ENCODE measurements around the gene TSC1. TPM values are rescaled to one million over a fixed set of nuclear protein-coding genes. Genes with fewer than 3 reads are reported as not detected.

Gene TSC1
- total and polyA plus RNA-seq, 3 experiments from 2014 or later: 12.6 to 37.1 (median 33.9) TPM

- Histone ChIP-seq H3K4me3 (ENCODE audit: low read length) (no peak overlapping the region), H3K36me3 (ENCODE audit: insufficient read depth, low read length) (peaks cover 39% of the 10 kb centered on the region), H3K27ac (ENCODE audit: low read depth, low read length) (no peak overlapping the region), H3K27me3 (ENCODE audit: insufficient read depth, low read length, poor library complexity, severe bottlenecking) (no peaks in the 10 kb centered on the region), H3K9me3 (ENCODE audit: low read length) (no peaks in the 10 kb centered on the region), H3K4me1 (ENCODE audit: insufficient read depth, low read length) (peaks cover 4% of the 10 kb centered on the region)
- H3K27me3 Mint-ChIP-seq: no peaks in the 10 kb centered on the region
- peaks cover 17 to 88% (median 35%) of the 10 kb centered on the region in 3 donors for H3K36me3 Mint-ChIP-seq
- no peak overlapping the region for H3K4me3 Mint-ChIP-seq
- H3K9me3 Mint-ChIP-seq: no peaks in the 10 kb centered on the region
- H3K4me1 Mint-ChIP-seq: peaks cover 8 to 19% (median 11%) of the 10 kb centered on the region in 3 donors
- peak; percentile 61 to 81 (median 73) for DNase-seq
- CTCF ChIA-PET: interaction anchor here (0.7 to 2.9 kb wide), 17 partner anchors 8 to 242 kb away, joined by 3 to 16 read pairs (median 3); partner anchors contain the start of gene SPACA9
- peak overlapping the region; percentile 34 to 88 (median 76) for H3K27ac Mint-ChIP-seq
- POLR2A ChIA-PET: interaction anchor here (0.5 to 1.1 kb wide), 3 partner anchors 8 to 1153 kb away, joined by 3 to 5 read pairs (median 4); partner anchors contain the start of gene TSC1
Measured at GRCh38 chr9:132901858-132902831, 42.3 kb downstream of the TSC1 start.

GRCh38 chr9:132898051-132898450 is 46.4 kb downstream of the TSC1 start:
- H3K4me3 ChIP-seq (ENCODE audit: low read length): no peak overlapping the region
- H3K27ac ChIP-seq (ENCODE audit: low read depth, low read length): no peak overlapping the region
- DNase-seq: no peak
- no peaks in the 10 kb centered on the region for H3K27me3 ChIP-seq (ENCODE audit: insufficient read depth, low read length, poor library complexity, severe bottlenecking)
- H3K4me3 Mint-ChIP-seq: no peak overlapping the region
- CTCF ChIA-PET: no interaction called here
- H3K36me3 ChIP-seq (ENCODE audit: insufficient read depth, low read length): peaks cover 42% of the 10 kb centered on the region
- POLR2A ChIA-PET: no interaction called here
- peaks cover 6 to 16% (median 11%) of the 10 kb centered on the region in 3 donors for H3K4me1 Mint-ChIP-seq
- no peaks in the 10 kb centered on the region for H3K9me3 Mint-ChIP-seq
- H3K9me3 ChIP-seq (ENCODE audit: low read length): no peaks in the 10 kb centered on the region
- H3K4me1 ChIP-seq (ENCODE audit: insufficient read depth, low read length): peaks cover 4% of the 10 kb centered on the region
- peaks cover 12 to 91% (median 23%) of the 10 kb centered on the region in 3 donors for H3K36me3 Mint-ChIP-seq
- H3K27me3 Mint-ChIP-seq: no peaks in the 10 kb centered on the region
- no peak overlapping the region for H3K27ac Mint-ChIP-seq

GRCh38 chr9:132896906-132897305 is 47.5 kb downstream of the TSC1 start:
- H3K27me3 ChIP-seq (ENCODE audit: insufficient read depth, low read length, poor library complexity, severe bottlenecking): no peaks in the 10 kb centered on the region
- ChIA-PET CTCF (no interaction called here), POLR2A (no interaction called here)
- H3K4me1 Mint-ChIP-seq: peaks cover 2 to 8% (median 5%) of the 10 kb centered on the region in 3 donors
- H3K4me1 ChIP-seq (ENCODE audit: insufficient read depth, low read length): peaks cover under 1% of the 10 kb centered on the region
- H3K9me3 ChIP-seq (ENCODE audit: low read length): no peaks in the 10 kb centered on the region
- no peak overlapping the region for H3K4me3 ChIP-seq (ENCODE audit: low read length)
- peaks cover 42% of the 10 kb centered on the region for H3K36me3 ChIP-seq (ENCODE audit: insufficient read depth, low read length)
- no peak overlapping the region for H3K4me3 Mint-ChIP-seq
- H3K9me3 Mint-ChIP-seq: no peaks in the 10 kb centered on the region
- peaks cover 11 to 89% (median 20%) of the 10 kb centered on the region in 3 donors for H3K36me3 Mint-ChIP-seq
- no peak overlapping the region for H3K27ac ChIP-seq (ENCODE audit: low read depth, low read length)
- no peak for DNase-seq
- peak overlapping the region in 1 of 8 donors; percentile 40 for H3K27ac Mint-ChIP-seq
- H3K27me3 Mint-ChIP-seq: no peaks in the 10 kb centered on the region

- POLR2A ChIA-PET: no interaction called here
Measured at GRCh38 chr9:132896264-132896663, 48.2 kb downstream of the TSC1 start.

GRCh38 chr9:132894862-132895835 is 49.3 kb downstream of the TSC1 start:
- peaks cover 0 to 71% (median 17%) of the 10 kb centered on the region in 3 donors for H3K36me3 Mint-ChIP-seq
- Histone ChIP-seq H3K9me3 (ENCODE audit: low read length) (no peaks in the 10 kb centered on the region), H3K36me3 (ENCODE audit: insufficient read depth, low read length) (peaks cover 34% of the 10 kb centered on the region), H3K4me3 (ENCODE audit: low read length) (no peak overlapping the region), H3K27ac (ENCODE audit: low read depth, low read length) (no peak overlapping the region), H3K4me1 (ENCODE audit: insufficient read depth, low read length) (no peaks in the 10 kb centered on the region), H3K27me3 (ENCODE audit: insufficient read depth, low read length, poor library complexity, severe bottlenecking) (no peaks in the 10 kb centered on the region)
- no peak overlapping the region for H3K27ac Mint-ChIP-seq
- H3K4me3 Mint-ChIP-seq: no peak overlapping the region
- H3K9me3 Mint-ChIP-seq: no peaks in the 10 kb centered on the region
- ChIA-PET CTCF (no interaction called here), POLR2A (no interaction called here)
- H3K4me1 Mint-ChIP-seq: no peaks in the 10 kb centered on the region
- no peaks in the 10 kb centered on the region for H3K27me3 Mint-ChIP-seq
- DNase-seq: no peak

More at GRCh38 chr9:132896264-132896663, 48.2 kb downstream of the TSC1 start:
- Mint-ChIP-seq H3K4me3 (no peak overlapping the region), H3K36me3 (peaks cover 7 to 82% (median 19%) of the 10 kb centered on the region in 3 donors), H3K27ac (no peak overlapping the region), H3K4me1 (peaks cover 0 to 2% (median 0%) of the 10 kb centered on the region in 3 donors), H3K27me3 (no peaks in the 10 kb centered on the region), H3K9me3 (no peaks in the 10 kb centered on the region)
- H3K27ac ChIP-seq (ENCODE audit: low read depth, low read length): no peak overlapping the region
- CTCF ChIA-PET: no interaction called here
- H3K4me3 ChIP-seq (ENCODE audit: low read length): no peak overlapping the region
- peaks cover 42% of the 10 kb centered on the region for H3K36me3 ChIP-seq (ENCODE audit: insufficient read depth, low read length)
- no peaks in the 10 kb centered on the region for H3K4me1 ChIP-seq (ENCODE audit: insufficient read depth, low read length)
- DNase-seq: no peak
- H3K9me3 ChIP-seq (ENCODE audit: low read length): no peaks in the 10 kb centered on the region
- H3K27me3 ChIP-seq (ENCODE audit: insufficient read depth, low read length, poor library complexity, severe bottlenecking): no peaks in the 10 kb centered on the region

GRCh38 chr9:132894346-132894745 is 50.1 kb downstream of the TSC1 start:
- POLR2A ChIA-PET: interaction anchor here (0.7 kb wide), 1 partner anchor 8 kb away, joined by 5 read pairs; no protein-coding TSS in a partner anchor
- CTCF ChIA-PET: no interaction called here

GRCh38 chr9:132892400-132892799 is 52.0 kb downstream of the TSC1 start:
- Mint-ChIP-seq H3K9me3 (no peaks in the 10 kb centered on the region), H3K36me3 (peaks cover 0 to 45% (median 13%) of the 10 kb centered on the region in 3 donors), H3K4me3 (no peak overlapping the region), H3K4me1 (peaks cover 6 to 7% (median 6%) of the 10 kb centered on the region in 3 donors), H3K27ac (no peak overlapping the region), H3K27me3 (no peaks in the 10 kb centered on the region)
- ChIA-PET CTCF (interaction anchor here (1.2 to 1.3 kb wide), 2 partner anchors 10 to 17 kb away, joined by 3 read pairs; no protein-coding TSS in a partner anchor), POLR2A (no interaction called here)
- no peaks in the 10 kb centered on the region for H3K27me3 ChIP-seq (ENCODE audit: insufficient read depth, low read length, poor library complexity, severe bottlenecking)
- H3K36me3 ChIP-seq (ENCODE audit: insufficient read depth, low read length): peaks cover 17% of the 10 kb centered on the region
- H3K9me3 ChIP-seq (ENCODE audit: low read length): no peaks in the 10 kb centered on the region
- H3K27ac ChIP-seq (ENCODE audit: low read depth, low read length): no peak overlapping the region
- DNase-seq: no peak
- H3K4me1 ChIP-seq (ENCODE audit: insufficient read depth, low read length): peaks cover 3% of the 10 kb centered on the region
- no peak overlapping the region for H3K4me3 ChIP-seq (ENCODE audit: low read length)

More at GRCh38 chr9:132894346-132894745, 50.1 kb downstream of the TSC1 start:
- no peak overlapping the region for H3K27ac Mint-ChIP-seq
- Histone ChIP-seq H3K4me1 (ENCODE audit: insufficient read depth, low read length) (no peaks in the 10 kb centered on the region), H3K9me3 (ENCODE audit: low read length) (no peaks in the 10 kb centered on the region), H3K4me3 (ENCODE audit: low read length) (no peak overlapping the region), H3K27me3 (ENCODE audit: insufficient read depth, low read length, poor library complexity, severe bottlenecking) (no peaks in the 10 kb centered on the region), H3K36me3 (ENCODE audit: insufficient read depth, low read length) (peaks cover 29% of the 10 kb centered on the region), H3K27ac (ENCODE audit: low read depth, low read length) (no peak overlapping the region)
- peaks cover 0 to 64% (median 17%) of the 10 kb centered on the region in 3 donors for H3K36me3 Mint-ChIP-seq
- no peaks in the 10 kb centered on the region for H3K4me1 Mint-ChIP-seq
- no peak for DNase-seq
- no peaks in the 10 kb centered on the region for H3K27me3 Mint-ChIP-seq
- no peak overlapping the region for H3K4me3 Mint-ChIP-seq
- H3K9me3 Mint-ChIP-seq: no peaks in the 10 kb centered on the region
